PC-3 (cell line): ENCODE data around the gene ROS1. TPM values are rescaled to one million over a fixed set of nuclear protein-coding genes. Genes with fewer than 3 reads are reported as not detected.

Experiments
- total RNA-seq: library from RNA; depleted of rRNA; stranded (reverse); fragments of >200 nt; gene quantifications from 2 replicates; pipeline ENCODE4 v1.2.3, GENCODE V29; 2014; rRNA removed

ROS1 gene
- total RNA-seq, 1 experiment from 2014 or later: 0.07 TPM

Other genes with a start within 250 kb of the ROS1 start
- gene VGLL2, start 160.4 kb downstream of the ROS1 start, total RNA-seq: not detected in 2 replicates
- gene DCBLD1, start 56.7 kb upstream of the ROS1 start, total RNA-seq: 31.1 and 35.9 TPM in 2 replicates
- 15.8 and 17.1 TPM in 2 replicates for gene GOPC, start 176.6 kb upstream of the ROS1 start, total RNA-seq
- gene NUS1, start 249.5 kb upstream of the ROS1 start, total RNA-seq: 12.7 and 18.0 TPM in 2 replicates